Mesendoderm (in vitro differentiated cells): ENCODE data around the gene SH2B3.
"Not testable (repeated sequence)": the region's sequence is repeated elsewhere in the genome, so short reads cannot be mapped to it uniquely, and the experiment has no call there.

Experiments used
- DNase-seq: peaks from one replicate; pipeline ENCODE4 v3.0.0; 2013
- H2AK5ac ChIP-seq: 2 replicates; pipeline ENCODE4 v1.6.1; 2013; ENCODE audit warnings: low read length, inconsistent platforms
- H2BK120ac ChIP-seq: 2 replicates; pipeline ENCODE4 v1.6.1; 2013; ENCODE audit warnings: low read depth, mild to moderate bottlenecking, low read length, moderate library complexity, mixed read lengths
- H2BK15ac ChIP-seq: replicated peaks from 2 replicates; pipeline ENCODE4 v1.6.1; 2013; ENCODE audit warnings: low read depth, mild to moderate bottlenecking, moderate library complexity
- H2BK5ac ChIP-seq: 2 replicates; pipeline ENCODE4 v1.6.1; 2013; ENCODE audit warnings: low read length, inconsistent platforms
- H3K18ac ChIP-seq: 2 replicates; pipeline ENCODE4 v1.6.1; 2013; ENCODE audit warnings: mild to moderate bottlenecking, low read length, mixed read lengths
- H3K23ac ChIP-seq: one replicate; pipeline ENCODE4 v1.6.1; 2013; ENCODE audit warnings: low read length
- H3K27ac ChIP-seq: 2 replicates; pipeline ENCODE4 v1.5.1; 2013; ENCODE audit warnings: low read depth, mild to moderate bottlenecking, inconsistent platforms, low read length, moderate library complexity
- H3K27me3 ChIP-seq: 2 replicates; pipeline ENCODE4 v1.6.1; 2013; ENCODE audit warnings: low read length, control low read depth, mild to moderate bottlenecking, inconsistent platforms; ENCODE audit not compliant: insufficient read depth, poor library complexity
- H3K36me3 ChIP-seq: 2 replicates; pipeline ENCODE4 v1.6.1; 2013; ENCODE audit warnings: low read length, inconsistent platforms; ENCODE audit not compliant: control insufficient read depth, insufficient read depth
- H3K4ac ChIP-seq: one replicate; pipeline ENCODE4 v1.6.1; 2013; ENCODE audit warnings: low read depth, mild to moderate bottlenecking, low read length, moderate library complexity
- H3K4me1 ChIP-seq: 2 replicates; pipeline ENCODE4 v1.6.1; 2013; ENCODE audit warnings: low read depth, low read length, inconsistent platforms; ENCODE audit not compliant: control insufficient read depth
- H3K4me2 ChIP-seq: 2 replicates; pipeline ENCODE4 v1.6.1; 2013; ENCODE audit warnings: low read length
- H3K4me3 ChIP-seq: 2 replicates; pipeline ENCODE4 v1.5.1; 2013; ENCODE audit warnings: mild to moderate bottlenecking, low read length
- H3K56ac ChIP-seq: one replicate; pipeline ENCODE4 v1.6.1; 2013; ENCODE audit warnings: low read length
- H3K79me1 ChIP-seq: 2 replicates; pipeline ENCODE4 v1.6.1; 2013; ENCODE audit warnings: low read length, inconsistent platforms
- H3K79me2 ChIP-seq: 2 replicates; pipeline ENCODE4 v1.6.1; 2013; ENCODE audit warnings: mild to moderate bottlenecking, low read length; ENCODE audit not compliant: control insufficient read depth, insufficient read depth
- H3K9ac ChIP-seq: 2 replicates; pipeline ENCODE4 v1.6.1; 2013; ENCODE audit warnings: low read length, inconsistent platforms
- H4K5ac ChIP-seq: one replicate; pipeline ENCODE4 v1.6.1; 2013; ENCODE audit warnings: low read length
- H4K8ac ChIP-seq: one replicate; pipeline ENCODE4 v1.6.1; 2013; ENCODE audit warnings: low read depth, mild to moderate bottlenecking, control low read depth, low read length, moderate library complexity
- WGBS: extraction: QIAGEN DNeasy Blood & Tissue Kit; methylation state at CpG from one replicate; pipeline ENCODE4 v1.1.7; 2013; ENCODE audit warnings: low lambda C conversion rate, missing lambda C conversion rate; ENCODE audit not compliant: insufficient coverage; ENCODE audit errors: extremely low coverage; 5-methylcytosine and 5-hydroxymethylcytosine counted together

Gene SH2B3

GRCh38 chr12:111390910-111391309, 14.8 kb upstream of the SH2B3 start:
- no peaks in the 10 kb centered on the region for H3K79me2 ChIP-seq
- DNase-seq: no peak
- no peak overlapping the region for H3K23ac ChIP-seq
- no peak overlapping the region for H3K4me2 ChIP-seq
- no peak overlapping the region for H3K4me3 ChIP-seq
- H3K36me3 ChIP-seq: no peaks in the 10 kb centered on the region
- no peaks in the 10 kb centered on the region for H3K79me1 ChIP-seq
- H4K5ac ChIP-seq: no peak overlapping the region
- no peak overlapping the region for H3K4ac ChIP-seq
- no peak overlapping the region for H2BK5ac ChIP-seq
- H3K27ac ChIP-seq: no peak overlapping the region
- H3K4me1 ChIP-seq: no peaks in the 10 kb centered on the region
- no peak overlapping the region for H3K56ac ChIP-seq
- H2BK120ac ChIP-seq: no peak overlapping the region
- H2BK15ac ChIP-seq: no peak overlapping the region
- no peak overlapping the region for H3K9ac ChIP-seq
- no peak overlapping the region for H2AK5ac ChIP-seq
- no peak overlapping the region for H4K8ac ChIP-seq
- no peak overlapping the region for H3K18ac ChIP-seq
- no CpG with 5 or more reads among the region's 9 CpGs for WGBS
- no peaks in the 10 kb centered on the region for H3K27me3 ChIP-seq

- no peak overlapping the region for H3K4ac ChIP-seq
- no peak overlapping the region for H2AK5ac ChIP-seq
- no peak overlapping the region for H3K27ac ChIP-seq
- H3K18ac ChIP-seq: no peak overlapping the region
- no peak overlapping the region for H3K9ac ChIP-seq
- H3K23ac ChIP-seq: no peak overlapping the region
- H2BK15ac ChIP-seq: no peak overlapping the region
- H3K4me2 ChIP-seq: no peak overlapping the region
- no peak overlapping the region for H3K4me3 ChIP-seq
- no peaks in the 10 kb centered on the region for H3K79me2 ChIP-seq
- no peak overlapping the region for H4K5ac ChIP-seq
- no peaks in the 10 kb centered on the region for H3K79me1 ChIP-seq
- H2BK120ac ChIP-seq: no peak overlapping the region
- no peaks in the 10 kb centered on the region for H3K27me3 ChIP-seq
- no peak overlapping the region for H3K56ac ChIP-seq
- DNase-seq: no peak
- no peaks in the 10 kb centered on the region for H3K4me1 ChIP-seq
- no peak overlapping the region for H2BK5ac ChIP-seq
- no CpG with 5 or more reads among the region's 8 CpGs for WGBS
- H4K8ac ChIP-seq: no peak overlapping the region
- H3K36me3 ChIP-seq: no peaks in the 10 kb centered on the region
Observed at GRCh38 chr12:111393700-111394300, 11.9 kb upstream of the SH2B3 start.

DNA sequence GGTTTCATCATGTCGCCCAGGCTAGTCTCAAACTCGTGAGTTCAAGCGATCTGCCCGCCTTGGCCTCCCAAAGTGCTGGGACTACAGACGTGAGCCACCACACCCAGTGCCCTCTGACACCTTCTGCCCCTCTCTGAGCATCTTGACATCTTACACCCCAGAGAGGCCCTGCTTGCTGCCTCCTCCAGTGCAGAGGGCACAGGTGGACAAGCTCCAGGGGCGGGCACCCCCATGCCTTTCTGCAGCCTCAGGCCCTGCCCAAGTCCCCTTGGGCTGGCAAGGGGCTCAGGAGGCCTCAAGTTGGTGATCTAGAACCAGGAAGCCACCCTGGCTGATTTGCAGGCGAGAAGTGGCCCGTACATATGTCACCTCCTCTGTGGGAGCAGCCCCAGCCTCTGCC, 11.2 kb upstream of the SH2B3 start:
- Histone ChIP-seq H3K23ac (no peak overlapping the region), H3K79me1 (no peaks in the 10 kb centered on the region), H3K27me3 (no peaks in the 10 kb centered on the region), H3K4me2 (no peak overlapping the region), H3K4ac (no peak overlapping the region), H3K9ac (no peak overlapping the region), H2BK5ac (no peak overlapping the region), H2BK120ac (no peak overlapping the region), H3K4me1 (no peaks in the 10 kb centered on the region), H2BK15ac (no peak overlapping the region), H4K8ac (no peak overlapping the region), H3K79me2 (no peaks in the 10 kb centered on the region), H3K27ac (no peak overlapping the region), H3K4me3 (no peak overlapping the region), H4K5ac (no peak overlapping the region), H3K36me3 (no peaks in the 10 kb centered on the region), H3K56ac (no peak overlapping the region), H2AK5ac (no peak overlapping the region), H3K18ac (no peak overlapping the region)
- no CpG with 5 or more reads among the region's 8 CpGs for WGBS
- DNase-seq: no peak

DNA sequence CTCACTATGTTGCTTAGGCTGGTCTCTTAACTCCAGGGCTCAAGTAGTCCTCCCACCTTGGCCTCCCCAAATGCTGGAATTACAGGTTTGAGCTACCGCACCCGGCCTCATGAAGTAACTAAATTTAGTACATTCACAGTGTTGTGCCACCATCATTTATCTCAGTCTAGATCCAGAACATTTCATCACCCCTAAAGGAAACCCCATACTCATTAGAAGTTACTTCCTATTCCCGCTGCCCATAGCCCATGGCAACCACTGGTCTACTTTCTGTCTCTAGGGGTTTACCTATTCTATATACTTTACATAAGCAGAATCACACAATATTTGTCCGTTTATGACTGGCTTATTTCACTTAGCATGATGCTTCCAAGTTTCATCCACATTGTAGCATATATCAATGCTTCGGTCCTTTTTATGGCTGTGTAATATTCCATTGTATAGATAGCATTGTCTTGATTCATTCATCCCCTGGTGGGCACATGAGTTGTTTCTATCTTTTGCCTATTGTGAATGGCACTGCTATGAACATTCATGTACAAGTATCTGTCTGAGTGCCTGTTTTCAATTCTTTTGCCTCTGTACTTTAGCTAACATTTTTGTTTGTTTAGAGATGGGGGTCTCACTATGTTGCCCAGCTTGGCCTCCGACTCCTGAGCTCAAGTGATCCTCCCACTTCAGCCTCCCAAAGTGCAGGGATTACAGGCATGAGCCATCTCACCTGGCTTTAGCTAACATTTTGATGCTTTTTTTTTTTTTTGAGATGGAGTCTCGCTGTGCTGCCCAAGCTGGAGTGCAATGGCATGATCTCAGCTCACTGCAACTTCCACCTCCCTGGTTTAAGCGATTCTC, 10.2 kb upstream of the SH2B3 start:
- H3K27ac ChIP-seq: no peak overlapping the region
- H2BK120ac ChIP-seq: no peak overlapping the region
- no peaks in the 10 kb centered on the region for H3K79me1 ChIP-seq
- H3K4me3 ChIP-seq: no peak overlapping the region
- H3K18ac ChIP-seq: no peak overlapping the region
- H2AK5ac ChIP-seq: no peak overlapping the region
- H3K56ac ChIP-seq: no peak overlapping the region
- H4K8ac ChIP-seq: no peak overlapping the region
- H3K23ac ChIP-seq: no peak overlapping the region
- H3K4ac ChIP-seq: no peak overlapping the region
- H2BK5ac ChIP-seq: no peak overlapping the region
- no peak for DNase-seq
- no peak overlapping the region for H3K9ac ChIP-seq
- no peaks in the 10 kb centered on the region for H3K36me3 ChIP-seq
- no peak overlapping the region for H4K5ac ChIP-seq
- no CpG with 5 or more reads among the region's 8 CpGs for WGBS
- no peaks in the 10 kb centered on the region for H3K79me2 ChIP-seq
- H3K4me1 ChIP-seq: no peaks in the 10 kb centered on the region
- no peaks in the 10 kb centered on the region for H3K27me3 ChIP-seq
- no peak overlapping the region for H2BK15ac ChIP-seq
- no peak overlapping the region for H3K4me2 ChIP-seq

DNA sequence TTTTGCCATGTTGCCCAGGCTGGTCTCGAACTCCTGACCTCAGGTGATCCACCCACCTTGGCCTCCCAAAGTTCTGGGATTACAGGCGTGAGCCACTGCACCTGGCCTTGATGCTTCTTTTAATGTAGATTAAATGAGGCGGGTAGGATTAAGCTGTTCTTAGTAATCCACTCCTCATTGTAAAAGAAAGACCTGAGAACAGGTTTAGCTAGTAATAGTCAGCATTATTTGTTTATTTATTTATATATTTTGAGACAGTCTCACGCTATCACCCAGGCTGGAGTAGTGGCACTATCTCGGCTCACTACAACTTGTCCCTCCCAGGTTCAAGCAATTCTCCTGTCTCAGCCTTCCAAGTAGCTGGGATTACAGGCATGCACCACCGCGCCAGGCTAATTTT, 9.5 kb upstream of the SH2B3 start:
- not testable (repeated sequence) for H3K36me3 ChIP-seq, H3K4me1 ChIP-seq, H3K56ac ChIP-seq

More for the DNA sequence above, 9.5 kb upstream of the SH2B3 start:
- not testable (repeated sequence) for H3K79me1 ChIP-seq, H3K27me3 ChIP-seq, H2BK120ac ChIP-seq, H2AK5ac ChIP-seq, H3K9ac ChIP-seq, H3K23ac ChIP-seq, H3K18ac ChIP-seq, H2BK5ac ChIP-seq, DNase-seq, H4K5ac ChIP-seq, H3K4me2 ChIP-seq, H3K79me2 ChIP-seq, H3K27ac ChIP-seq, H2BK15ac ChIP-seq, H3K4me3 ChIP-seq, H3K4ac ChIP-seq, H4K8ac ChIP-seq
- no CpG with 5 or more reads among the region's 7 CpGs for WGBS
